Lower lobe of right lung (tissue), 2 donors: ENCODE measurements around the gene MAD1L1. TPM values are rescaled to one million over a fixed set of nuclear protein-coding genes. Genes with fewer than 3 reads are reported as not detected.

Experiments
- ATAC-seq, 2 donors: fragments of 200-7000 bp; cut with Tn5 transposase; one replicate each; pipeline ENCODE4 v1.9.1; 2020 to 2022; ENCODE audit warnings: mild to moderate bottlenecking in 2 of 2, moderate library complexity in 2 of 2
- DNase-seq: peaks from one replicate; pipeline ENCODE4 v3.0.0-alpha.2; 2020
- H3K27ac ChIP-seq: fragments of 200-600 bp; one replicate; pipeline ENCODE4 v1.8.0; 2022
- H3K27me3 ChIP-seq: fragments of 200-600 bp; one replicate; pipeline ENCODE4 v1.8.0; 2022; ENCODE audit warnings: low read depth
- H3K36me3 ChIP-seq: fragments of 200-600 bp; one replicate; pipeline ENCODE4 v1.8.0; 2022; ENCODE audit warnings: mild to moderate bottlenecking
- H3K4me1 ChIP-seq: fragments of 200-600 bp; one replicate; pipeline ENCODE4 v1.8.0; 2022
- H3K4me3 ChIP-seq: fragments of 200-600 bp; one replicate; pipeline ENCODE4 v1.8.0; 2022; ENCODE audit warnings: mild to moderate bottlenecking
- H3K9me3 ChIP-seq: fragments of 200-600 bp; one replicate; pipeline ENCODE4 v1.8.0; 2022
- CTCF ChIP-seq: fragments of 200-600 bp; IDR thresholded peaks from one replicate; pipeline ENCODE4 v1.8.0; 2022; ENCODE audit warnings: antibody characterized with exemption, mild to moderate bottlenecking
- intact Hi-C: fragments of 100-400 bp; cut with DNase I; formaldehyde crosslinking; loops from one replicate; pipeline ENCODE4 v1.11.0; 2022
- long read RNA-seq: library from polyadenylated mRNA; unstranded; transcript quantifications from one replicate; pipeline ENCODE4 v2.0.0, GENCODE V29; 2021
- total RNA-seq: library from RNA; stranded (reverse); fragmentation: NEBNext Ultra II Directional; extraction: Animal tissue kit (Norgen Biotek cat#: 25700); gene quantifications from one replicate; pipeline ENCODE4 v1.2.1, GENCODE V29; 2021
- donor health status: DM: no; HTN: yes; CAD: no; lungs with severe emphysema.

The MAD1L1 gene
- 44.5 TPM for total RNA-seq
- long read RNA-seq, transcript MAD1L1-202 (19 exons, 2,762 nt), result major isoform, 12 of 124 reads
- long read RNA-seq, transcript MAD1L1-204 (19 exons, 2,991 nt), result minor isoform, 5 of 124 reads
- long read RNA-seq, partial matches to known transcripts, result 15 of 124 reads
- long read RNA-seq, other reads (novel, unspliced or antisense), result 91 of 124 reads

- intact Hi-C loops, result no loop called here
- no peak for TF ChIP-seq CTCF
- Histone ChIP-seq H3K4me3 (peak within 1 kb of the TSS; percentile 98), H3K4me1 (peaks cover 38% of the 10 kb centered on the region), H3K27me3 (no peaks in the 10 kb centered on the region), H3K36me3 (peaks cover 51% of the 10 kb centered on the region), H3K27ac (peak within 1 kb of the TSS; percentile 82), H3K9me3 (no peaks in the 10 kb centered on the region)
- peak; percentile 92 for DNase-seq
- peak; percentile 89 to 94 for ATAC-seq
Measured at GRCh38 chr7:2232766-2233520, at the start of gene MAD1L1. TSS of gene MAD1L1 (minus strand) at chr7:2232945. CDS start at chr7:2230133, 2,812 bp downstream.

DNA sequence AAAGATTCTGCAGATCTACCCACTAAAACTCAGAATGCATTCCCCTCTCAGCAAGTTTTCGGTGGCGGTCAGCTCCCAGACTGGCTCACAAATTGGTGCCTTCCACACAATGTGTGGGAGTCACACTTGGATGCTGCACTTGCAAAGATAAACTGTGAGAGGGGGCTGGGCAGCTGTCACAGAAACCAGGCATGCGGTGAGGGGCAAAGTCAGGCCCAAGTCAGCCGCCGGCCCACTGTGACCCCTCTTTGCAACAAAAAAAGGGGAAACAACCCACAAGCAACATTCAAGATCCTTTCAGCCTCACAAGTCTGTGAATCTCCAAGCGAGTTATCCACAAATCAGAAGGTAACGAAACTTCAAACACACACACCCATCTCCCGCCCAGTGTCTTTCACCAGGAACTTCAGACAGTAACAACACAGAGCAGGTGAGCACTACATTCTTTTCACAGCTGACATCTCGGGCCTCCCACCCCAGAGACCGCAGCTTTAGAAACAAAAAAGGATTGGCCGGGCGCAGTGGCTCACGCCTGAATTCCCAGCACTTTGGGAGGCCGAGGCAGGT is 49.5 kb upstream of the MAD1L1 start:
- no peak for TF ChIP-seq CTCF
- no peak overlapping the region for H3K4me3 ChIP-seq
- peaks cover 6% of the 10 kb centered on the region for H3K36me3 ChIP-seq
- H3K27me3 ChIP-seq, result no peaks in the 10 kb centered on the region
- no peak for DNase-seq
- intact Hi-C loops, result no loop called here
- no peak for ATAC-seq
- peaks cover 12% of the 10 kb centered on the region for H3K4me1 ChIP-seq
- H3K9me3 ChIP-seq, result no peaks in the 10 kb centered on the region
- no peak overlapping the region for H3K27ac ChIP-seq

DNA sequence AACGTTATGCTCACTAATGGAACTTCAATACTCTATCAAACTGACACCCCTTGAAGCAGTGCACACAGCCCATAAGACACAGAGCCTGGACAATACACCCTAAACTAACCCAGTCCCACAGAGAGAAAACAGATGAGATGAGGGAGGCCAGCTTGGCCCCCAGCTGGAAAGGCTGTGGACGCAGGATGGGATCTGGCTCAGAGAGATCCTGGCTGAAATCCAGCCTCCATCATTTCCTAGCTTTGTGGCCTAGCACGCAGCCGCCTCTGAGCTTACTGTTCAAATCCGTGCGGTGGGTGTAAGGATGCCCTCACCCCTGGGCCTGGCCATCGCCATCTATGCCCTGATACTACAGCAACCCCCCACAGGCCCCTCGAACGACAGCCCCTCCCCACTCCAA is 48.8 kb upstream of the MAD1L1 start:
- intact Hi-C loops, result no loop called here
- Histone ChIP-seq H3K4me3 (no peak overlapping the region), H3K27me3 (no peaks in the 10 kb centered on the region), H3K36me3 (peaks cover 14% of the 10 kb centered on the region), H3K4me1 (peaks cover 12% of the 10 kb centered on the region), H3K9me3 (no peaks in the 10 kb centered on the region), H3K27ac (no peak overlapping the region)
- ATAC-seq (peak; percentile 29 to 61), DNase-seq (no peak)
- TF ChIP-seq CTCF, result no peak

GRCh38 chr7:2280424-2280823 is 47.7 kb upstream of the MAD1L1 start:
- Histone ChIP-seq H3K27me3 (no peaks in the 10 kb centered on the region), H3K27ac (no peak overlapping the region), H3K36me3 (peaks cover 14% of the 10 kb centered on the region), H3K4me3 (no peak overlapping the region), H3K4me1 (peaks cover 12% of the 10 kb centered on the region), H3K9me3 (no peaks in the 10 kb centered on the region)
- TF ChIP-seq CTCF, result no peak
- ATAC-seq (no peak), DNase-seq (no peak)
- intact Hi-C loops, result no loop called here

- no peak for DNase-seq
- intact Hi-C loops, result no loop called here
- Histone ChIP-seq H3K4me1 (peaks cover 12% of the 10 kb centered on the region), H3K9me3 (no peaks in the 10 kb centered on the region), H3K27me3 (no peaks in the 10 kb centered on the region), H3K36me3 (peaks cover 16% of the 10 kb centered on the region), H3K4me3 (no peak overlapping the region), H3K27ac (no peak overlapping the region)
- no peak for ATAC-seq
- no peak for TF ChIP-seq CTCF
Measured at GRCh38 chr7:2279896-2280295, 47.2 kb upstream of the MAD1L1 start.
